ENCODE results near the gene LRCH2. TPM values are rescaled to one million over a fixed set of nuclear protein-coding genes. Genes with fewer than 3 reads are reported as not detected.

The LRCH2 gene
- total and polyA plus RNA-seq, 2 of the 13 experiments (the other 11 are each of a cell fraction or from before 2014, with no cell fraction given) = not detected

- Histone ChIP-seq H3K36me3 (replicated peaks in 1 of 2; ENCODE audit: control insufficient read depth in 1 of 2, insufficient read depth in 2 of 2, low read length in 2 of 2) (no peaks in the 10 kb centered on the region), H4K20me1 (ENCODE audit: insufficient read depth, low read length) (no peaks in the 10 kb centered on the region), H3K27ac (ENCODE audit: extremely low read length, insufficient read depth, low read length) (no peak overlapping the region), H3K4me1 (ENCODE audit: insufficient read depth, low read length) (no peaks in the 10 kb centered on the region), H2AFZ (ENCODE audit: low read length) (no peak overlapping the region), H3K79me2 (ENCODE audit: insufficient read depth, low read length) (no peaks in the 10 kb centered on the region), H3K4me2 (ENCODE audit: low read depth, low read length) (no peak overlapping the region), H3K9me3 (ENCODE audit: low read length) (no peaks in the 10 kb centered on the region), H3K9ac (ENCODE audit: insufficient read depth, low read depth, low read length) (no peak overlapping the region), H3K4me3 (replicated peaks in 1 of 3; ENCODE audit: insufficient read depth in 1 of 3, low read depth in 2 of 3, low read length in 3 of 3) (no peak overlapping the region), H3K27me3 (ENCODE audit: control insufficient read depth in 1 of 2, insufficient read depth in 2 of 2, low read length in 2 of 2) (no peaks in the 10 kb centered on the region)
- in situ Hi-C loops (cut with HindIII; ENCODE audit: extremely low pct_ligation_motif_present, low pct_unique_long_range_greater_than_20kb) (no loop called here), intact Hi-C loops (cut with micrococcal nuclease; ENCODE audit: unreplicated experiment) (no loop called here)
- ChIA-PET POLR2A (no interaction called here), CTCF (ENCODE audit: low intra/inter-chr PET ratio, low total read pairs) (no interaction called here)
- BruUV-seq (replicated peaks) = no TSS peak
- ATAC-seq (no peak), FAIRE-seq (no peak), DNase-seq (ENCODE audit: low spot score) (no peak)
- TF ChIP-seq TBX2 (CRISPR knock-in tag; IDR thresholded peaks at IDR 0.05; ENCODE audit: borderline replicate concordance) = no peak
- no CpG with 5 or more reads among the region's 4 CpGs for WGBS (ENCODE audit: low lambda C conversion rate)
These were observed 135.0 kb downstream of the LRCH2 start for GRCh38 chrX:115098897-115099296.

GRCh38 chrX:115093191-115093590 is 140.7 kb downstream of the LRCH2 start:
- Histone ChIP-seq H3K4me3 (replicated peaks in 1 of 3; ENCODE audit: insufficient read depth in 1 of 3, low read depth in 2 of 3, low read length in 3 of 3) (no peak overlapping the region), H3K36me3 (replicated peaks in 1 of 2; ENCODE audit: control insufficient read depth in 1 of 2, insufficient read depth in 2 of 2, low read length in 2 of 2) (no peaks in the 10 kb centered on the region), H4K20me1 (ENCODE audit: insufficient read depth, low read length) (no peaks in the 10 kb centered on the region), H3K27ac (ENCODE audit: extremely low read length, insufficient read depth, low read length) (no peak overlapping the region), H3K4me1 (ENCODE audit: insufficient read depth, low read length) (no peaks in the 10 kb centered on the region), H2AFZ (ENCODE audit: low read length) (no peak overlapping the region), H3K9me3 (ENCODE audit: low read length) (no peaks in the 10 kb centered on the region), H3K79me2 (ENCODE audit: insufficient read depth, low read length) (no peaks in the 10 kb centered on the region), H3K9ac (ENCODE audit: insufficient read depth, low read depth, low read length) (no peak overlapping the region), H3K27me3 (ENCODE audit: control insufficient read depth in 1 of 2, insufficient read depth in 2 of 2, low read length in 2 of 2) (no peaks in the 10 kb centered on the region), H3K4me2 (ENCODE audit: low read depth, low read length) (no peak overlapping the region)
- FAIRE-seq = no peak
- WGBS (ENCODE audit: low lambda C conversion rate) = 0% methylated on average over 1 of the region's 1 CpG
- TF ChIP-seq HOXA5 (CRISPR knock-in tag; IDR thresholded peaks at IDR 0.05) = no peak
- BruUV-seq (replicated peaks) = no TSS peak
- intact Hi-C loops (cut with micrococcal nuclease; ENCODE audit: unreplicated experiment) = no loop called here
- POLR2A ChIA-PET = no interaction called here
- no peak for DNase-seq (ENCODE audit: low spot score)
- CTCF ChIA-PET (ENCODE audit: low intra/inter-chr PET ratio, low total read pairs) = no interaction called here
- no peak for ATAC-seq
- in situ Hi-C loops (cut with HindIII; ENCODE audit: extremely low pct_ligation_motif_present, low pct_unique_long_range_greater_than_20kb) = no loop called here

- ChIA-PET CTCF (ENCODE audit: low intra/inter-chr PET ratio, low total read pairs) (no interaction called here), POLR2A (no interaction called here)
- WGBS (ENCODE audit: low lambda C conversion rate) = 5% methylated on average over 1 of the region's 1 CpG
- no peaks in the 10 kb centered on the region for H3K9me3 ChIP-seq (ENCODE audit: low read length)
- TF ChIP-seq RARA (CRISPR knock-in tag; IDR thresholded peaks at IDR 0.05) (no peak), GLMP (CRISPR knock-in tag; IDR thresholded peaks at IDR 0.05; ENCODE audit: borderline replicate concordance) (no peak), SUZ12 (IDR thresholded peaks at IDR 0.05; ENCODE audit: low read depth, low read length) (no peak), MLX (CRISPR knock-in tag; IDR thresholded peaks at IDR 0.05) (no peak)
- no peak overlapping the region for H3K4me3 ChIP-seq (replicated peaks in 1 of 3; ENCODE audit: insufficient read depth in 1 of 3, low read depth in 2 of 3, low read length in 3 of 3)
- no peaks in the 10 kb centered on the region for H3K79me2 ChIP-seq (ENCODE audit: insufficient read depth, low read length)
- no peak overlapping the region for H3K9ac ChIP-seq (ENCODE audit: insufficient read depth, low read depth, low read length)
- H3K4me1 ChIP-seq (ENCODE audit: insufficient read depth, low read length) = no peaks in the 10 kb centered on the region
- H4K20me1 ChIP-seq (ENCODE audit: insufficient read depth, low read length) = no peaks in the 10 kb centered on the region
- in situ Hi-C loops (cut with HindIII; ENCODE audit: extremely low pct_ligation_motif_present, low pct_unique_long_range_greater_than_20kb) (no loop called here), intact Hi-C loops (cut with micrococcal nuclease; ENCODE audit: unreplicated experiment) (no loop called here)
- no peak overlapping the region for H2AFZ ChIP-seq (ENCODE audit: low read length)
- no peak for DNase-seq (ENCODE audit: low spot score)
- no peaks in the 10 kb centered on the region for H3K27me3 ChIP-seq (ENCODE audit: control insufficient read depth in 1 of 2, insufficient read depth in 2 of 2, low read length in 2 of 2)
- no peak overlapping the region for H3K27ac ChIP-seq (ENCODE audit: extremely low read length, insufficient read depth, low read length)
- no TSS peak for BruUV-seq (replicated peaks)
- FAIRE-seq = no peak
- no peak overlapping the region for H3K4me2 ChIP-seq (ENCODE audit: low read depth, low read length)
- H3K36me3 ChIP-seq (replicated peaks in 1 of 2; ENCODE audit: control insufficient read depth in 1 of 2, insufficient read depth in 2 of 2, low read length in 2 of 2) = no peaks in the 10 kb centered on the region
- no peak for ATAC-seq
These were observed 144.5 kb downstream of the LRCH2 start for GRCh38 chrX:115089419-115089818.

All from HepG2 (cell line).